OCI-LY1 (cell line): ENCODE measurements around the gene RAB8B.

ENCODE experiments used
- H2AFZ ChIP-seq: fragments of 200-600 bp; sonication (generic), shearing (Covaris generic); 2 replicates; pipeline ENCODE4 v1.6.0; 2014; ENCODE audit warnings: antibody characterized with exemption, mild to moderate bottlenecking, low read length
- H3F3A ChIP-seq: fragments of 200-600 bp; sonication (generic), shearing (Covaris generic); 2 replicates; pipeline ENCODE4 v1.6.0; 2014; ENCODE audit warnings: mild to moderate bottlenecking, antibody characterized with exemption, low read length, moderate library complexity; ENCODE audit not compliant: insufficient read depth
- H3K27ac ChIP-seq: fragments of 200-600 bp; sonication (generic); 2 replicates; pipeline ENCODE4 v1.5.1; 2014; ENCODE audit warnings: low read length, mixed run types, mild to moderate bottlenecking, low read depth; ENCODE audit not compliant: poor library complexity, severe bottlenecking
- H3K27me3 ChIP-seq: fragments of 200-600 bp; sonication (generic); 2 replicates; pipeline ENCODE4 v1.6.0; 2014; ENCODE audit warnings: antibody characterized with exemption, mild to moderate bottlenecking, low read length, moderate library complexity; ENCODE audit not compliant: insufficient read depth
- H3K36me3 ChIP-seq: fragments of 200-600 bp; sonication (generic); 2 replicates; pipeline ENCODE4 v1.6.1; 2014; ENCODE audit warnings: mild to moderate bottlenecking, antibody characterized with exemption, low read length, moderate library complexity, mixed read lengths; ENCODE audit not compliant: insufficient read depth
- H3K4me1 ChIP-seq: fragments of 200-600 bp; sonication (generic); 2 replicates; pipeline ENCODE4 v1.5.1; 2014; ENCODE audit warnings: mild to moderate bottlenecking, low read length, moderate library complexity; ENCODE audit not compliant: insufficient read depth, severe bottlenecking
- H3K4me2 ChIP-seq: fragments of 200-600 bp; sonication (generic), shearing (Covaris generic); 2 replicates; pipeline ENCODE4 v1.6.1; 2014; ENCODE audit warnings: low read length
- H3K4me3 ChIP-seq: fragments of 200-600 bp; sonication (generic); 2 replicates; pipeline ENCODE4 v1.5.1; 2014; ENCODE audit warnings: low read length, low read depth, mild to moderate bottlenecking, mixed read lengths; ENCODE audit not compliant: poor library complexity, severe bottlenecking
- H3K79me2 ChIP-seq: fragments of 200-600 bp; shearing (Covaris generic); 2 replicates; pipeline ENCODE4 v1.6.1; 2016; ENCODE audit warnings: mixed run types, low read length, mixed read lengths; ENCODE audit not compliant: insufficient read depth
- H3K9ac ChIP-seq: fragments of 200-600 bp; sonication (generic), shearing (Covaris generic); 2 replicates; pipeline ENCODE4 v1.6.1; 2014; ENCODE audit warnings: mild to moderate bottlenecking, low read length, mixed read lengths
- H3K9me2 ChIP-seq: fragments of 200-600 bp; sonication (generic), shearing (Covaris generic); 2 replicates; pipeline ENCODE4 v1.6.1; 2014; ENCODE audit warnings: low read depth, mild to moderate bottlenecking, low read length, mixed read lengths
- H3K9me3 ChIP-seq: fragments of 200-600 bp; shearing (Covaris generic); 2 replicates; pipeline ENCODE4 v1.6.1; 2014; ENCODE audit warnings: low read length, mixed read lengths
- H4K20me1 ChIP-seq: fragments of 200-600 bp; sonication (generic), shearing (Covaris generic); 2 replicates; pipeline ENCODE4 v1.6.0; 2016; ENCODE audit warnings: mild to moderate bottlenecking, low read length; ENCODE audit not compliant: insufficient read depth
- CTCF ChIP-seq: fragments of 200-600 bp; sonication (generic), shearing (Covaris generic); IDR thresholded peaks from 2 replicates; pipeline ENCODE4 v1.5.1; 2017; ENCODE audit warnings: mild to moderate bottlenecking, antibody characterized with exemption, low read length, moderate library complexity, mixed read lengths
- EZH2 ChIP-seq: fragments of 200-600 bp; sonication (generic), shearing (Covaris generic); IDR thresholded peaks from 2 replicates; pipeline ENCODE4 v1.8.0; 2017; ENCODE audit warnings: borderline replicate concordance, mixed run types, mild to moderate bottlenecking, antibody characterized with exemption, low read length, moderate library complexity, mixed read lengths

Gene RAB8B

GRCh38 chr15:63156086-63156710, 33.2 kb upstream of the RAB8B start:
- peaks cover 28% of the 10 kb centered on the region; the same call in 1 of the 2 replicates for H3K36me3 ChIP-seq
- H3K27me3 ChIP-seq: no peaks in the 10 kb centered on the region
- peak overlapping the region; percentile 83 for H3K4me3 ChIP-seq
- peaks cover 12% of the 10 kb centered on the region; the same call in 1 of the 2 replicates for H3K79me2 ChIP-seq
- H3K27ac ChIP-seq: peak overlapping the region; percentile 76
- no peaks in the 10 kb centered on the region for H3F3A ChIP-seq
- no peak overlapping the region for H2AFZ ChIP-seq
- H3K9ac ChIP-seq: peak overlapping the region; percentile 85
- peaks cover 18% of the 10 kb centered on the region for H3K4me1 ChIP-seq
- H3K9me3 ChIP-seq: no peaks in the 10 kb centered on the region
- no peaks in the 10 kb centered on the region for H3K9me2 ChIP-seq
- TF ChIP-seq EZH2: no peak
- TF ChIP-seq CTCF: no peak
- no peaks in the 10 kb centered on the region for H4K20me1 ChIP-seq
- H3K4me2 ChIP-seq: peak overlapping the region; percentile 89

GRCh38 chr15:63156755-63157117, 32.7 kb upstream of the RAB8B start:
- Histone ChIP-seq H3K4me1 (peaks cover 18% of the 10 kb centered on the region), H4K20me1 (no peaks in the 10 kb centered on the region), H3K4me2 (peak overlapping the region; percentile 89), H3F3A (no peaks in the 10 kb centered on the region), H3K9ac (peak overlapping the region; percentile 85), H3K79me2 (peaks cover 12% of the 10 kb centered on the region; the same call in 1 of the 2 replicates), H3K9me3 (no peaks in the 10 kb centered on the region), H2AFZ (no peak overlapping the region), H3K27ac (peak overlapping the region; percentile 76), H3K4me3 (peak overlapping the region; percentile 83), H3K9me2 (no peaks in the 10 kb centered on the region), H3K27me3 (no peaks in the 10 kb centered on the region), H3K36me3 (peaks cover 24% of the 10 kb centered on the region; the same call in 1 of the 2 replicates)
- TF ChIP-seq CTCF: no peak
- TF ChIP-seq EZH2: no peak

- Histone ChIP-seq H3K9ac (peak within 1 kb of the TSS; percentile 85), H3K27me3 (no peaks in the 10 kb centered on the region), H3F3A (no peaks in the 10 kb centered on the region), H3K27ac (peak within 1 kb of the TSS; percentile 76), H3K4me3 (peak within 1 kb of the TSS; percentile 83), H3K36me3 (peaks cover 19% of the 10 kb centered on the region; the same call in 1 of the 2 replicates), H2AFZ (peak within 1 kb of the TSS; percentile 54; the same call in 1 of the 2 replicates), H3K4me1 (peaks cover 18% of the 10 kb centered on the region), H3K9me2 (no peaks in the 10 kb centered on the region), H4K20me1 (no peaks in the 10 kb centered on the region), H3K9me3 (no peaks in the 10 kb centered on the region), H3K79me2 (peaks cover 12% of the 10 kb centered on the region; the same call in 1 of the 2 replicates), H3K4me2 (peak within 1 kb of the TSS; percentile 89)
- TF ChIP-seq EZH2 (no peak), CTCF (no peak)
Observed at GRCh38 chr15:63157118-63157843, 32.1 kb upstream of the RAB8B start, which contains the start of gene RPS27L. Gene RPS27L (minus strand): TSS chr15:63157477. CDS start chr15:63157405, 72 bp downstream.
